H1 (cell line): ENCODE results near the gene ME1. TPM values are rescaled to one million over a fixed set of nuclear protein-coding genes. Genes with fewer than 3 reads are reported as not detected.

Source experiments
- CTCF ChIA-PET: fragments of 300-600 bp; sonication (Branson Sonifier 250); formaldehyde crosslinking; loops from one replicate; lab custom pipeline; 2021; ENCODE audit not compliant: partially characterized antibody; lab: Charles Lee
- POLR2A ChIA-PET: fragments of 300-600 bp; sonication (Branson Sonifier 250); formaldehyde crosslinking; loops from one replicate; lab custom pipeline; 2021; ENCODE audit warnings: inconsistent platforms; ENCODE audit not compliant: partially characterized antibody; lab: Charles Lee
- DNase-seq, 2 experiments: peaks; one replicate each; pipeline versions ENCODE4 v3.0.0 to v3.0.0-alpha.2; 2010 to 2022; ENCODE audit warnings: low spot score in 2 of 2, low read depth in 1 of 2, mixed read lengths in 1 of 2
- FAIRE-seq: peaks from 2 replicates; lab custom pipeline; 2011; peaks lifted over from hg19 to GRCh38; lab: Jason Lieb, UNC
- H2AFZ ChIP-seq: 2 replicates; pipeline ENCODE4 v1.8.1; 2012; ENCODE audit warnings: low read length, inconsistent platforms
- H2AK5ac ChIP-seq: 2 replicates; pipeline ENCODE4 v1.6.1; 2013; ENCODE audit warnings: low read depth, low read length
- H2BK120ac ChIP-seq: replicated peaks from 2 replicates; pipeline ENCODE3; 2013; ENCODE audit warnings: low read depth, low read length, inconsistent platforms
- H2BK12ac ChIP-seq: 2 replicates; pipeline ENCODE4 v1.6.1; 2013; ENCODE audit warnings: low read depth, low read length
- H2BK15ac ChIP-seq: 2 replicates; pipeline ENCODE4 v1.6.1; 2013; ENCODE audit warnings: low read length
- H2BK20ac ChIP-seq: 2 replicates; pipeline ENCODE4 v1.6.1; 2013; ENCODE audit warnings: low read length
- H2BK5ac ChIP-seq: 2 replicates; pipeline ENCODE4 v1.6.1; 2013; ENCODE audit warnings: low read depth, low read length
- H3K14ac ChIP-seq: 2 replicates; pipeline ENCODE4 v1.6.1; 2013; ENCODE audit warnings: inconsistent platforms; ENCODE audit not compliant: insufficient read length
- H3K18ac ChIP-seq: 2 replicates; pipeline ENCODE4 v1.6.1; 2013; ENCODE audit warnings: low read length; ENCODE audit errors: extremely low read depth
- H3K23ac ChIP-seq: 2 replicates; pipeline ENCODE4 v1.6.1; 2013; ENCODE audit warnings: inconsistent platforms; ENCODE audit not compliant: insufficient read length
- H3K23me2 ChIP-seq: 2 replicates; pipeline ENCODE4 v1.6.1; 2013; ENCODE audit warnings: low read depth, low read length
- H3K27ac ChIP-seq: 2 replicates; pipeline ENCODE4 v1.6.1; 2011; ENCODE audit warnings: low read depth, low read length, inconsistent platforms
- H3K27me3 ChIP-seq, 4 experiments: replicated peaks in 1 of 4; 1 replicate in 1 of 4; 2 replicates in 3 of 4; pipeline versions ENCODE4 v1.6.1 to v1.8.1; 2011 to 2013; ENCODE audit warnings: low read length in 3 of 4, mild to moderate bottlenecking in 3 of 4, inconsistent platforms in 2 of 4, mixed read lengths in 2 of 4, moderate library complexity in 1 of 4; ENCODE audit not compliant: control insufficient read depth in 3 of 4, insufficient read depth in 3 of 4; ENCODE audit errors: extremely low read depth in 1 of 4
- H3K36me3 ChIP-seq, 4 experiments: 2 replicates each; pipeline versions ENCODE4 v1.6.1 to v1.8.1; 2011 to 2013; ENCODE audit warnings: mild to moderate bottlenecking in 4 of 4, low read length in 3 of 4, moderate library complexity in 2 of 4, control low read depth in 1 of 4, inconsistent platforms in 1 of 4; ENCODE audit not compliant: insufficient read depth in 4 of 4, control insufficient read depth in 2 of 4
- H3K4ac ChIP-seq: replicated peaks from 2 replicates; pipeline ENCODE3; 2013; ENCODE audit warnings: low read length, low read depth, mixed read lengths, inconsistent platforms; ENCODE audit not compliant: insufficient read length
- H3K4me1 ChIP-seq, 4 experiments: replicated peaks in 1 of 4; 1 replicate in 1 of 4; 2 replicates in 3 of 4; pipeline versions ENCODE4 v1.6.1 to v1.8.1; 2011 to 2013; ENCODE audit warnings: low read length in 3 of 4, inconsistent platforms in 2 of 4, mixed read lengths in 1 of 4; ENCODE audit not compliant: insufficient read depth in 4 of 4, control insufficient read depth in 3 of 4
- H3K4me2 ChIP-seq, 2 experiments: 2 replicates each; pipeline versions ENCODE4 v1.6.1 to v1.8.1; 2011 to 2013; ENCODE audit warnings: low read depth in 2 of 2, low read length in 2 of 2, control low read depth in 1 of 2, inconsistent platforms in 1 of 2, mild to moderate bottlenecking in 1 of 2; ENCODE audit not compliant: insufficient read depth in 1 of 2
- H3K4me3 ChIP-seq, 4 experiments: fragments of 200-600, 300-600 bp in 1 of 4; sonication (generic), shearing (Covaris generic), sonication (Bioruptor Twin) in 1 of 4; 2 replicates each; pipeline versions ENCODE4 v1.5.1 to v1.8.1; 2011 to 2016; ENCODE audit warnings: low read length in 4 of 4, low read depth in 3 of 4, control low read depth in 2 of 4, inconsistent platforms in 2 of 4, mild to moderate bottlenecking in 2 of 4, mixed read lengths in 1 of 4, moderate library complexity in 1 of 4; ENCODE audit not compliant: insufficient read depth in 2 of 4; ENCODE audit errors: extremely low read depth in 1 of 4
- H3K56ac ChIP-seq: replicated peaks from 2 replicates; pipeline ENCODE3; 2013; ENCODE audit warnings: low read depth, mild to moderate bottlenecking, mixed read lengths, low read length, inconsistent platforms; ENCODE audit not compliant: insufficient read length
- H3K79me1 ChIP-seq: 2 replicates; pipeline ENCODE4 v1.6.1; 2013; ENCODE audit warnings: low read depth, low read length, control low read depth
- H3K79me2 ChIP-seq, 2 experiments: 2 replicates each; pipeline versions ENCODE4 v1.6.1 to v1.8.1; 2012 to 2013; ENCODE audit warnings: low read length in 2 of 2, mild to moderate bottlenecking in 2 of 2, inconsistent platforms in 1 of 2; ENCODE audit not compliant: insufficient read depth in 2 of 2, control insufficient read depth in 1 of 2
- H3K9ac ChIP-seq, 4 experiments: replicated peaks in 1 of 4; 1 replicate in 1 of 4; 2 replicates in 3 of 4; pipeline versions ENCODE4 v1.6.1 to v1.8.1; 2011 to 2013; ENCODE audit warnings: low read depth in 3 of 4, low read length in 3 of 4, control low read depth in 2 of 4, mild to moderate bottlenecking in 2 of 4, moderate library complexity in 2 of 4, inconsistent platforms in 1 of 4; ENCODE audit errors: extremely low read depth in 1 of 4
- H3K9me3 ChIP-seq, 2 experiments: 2 replicates each; pipeline versions ENCODE4 v1.6.1 to v1.8.1; 2012 to 2013; ENCODE audit warnings: mild to moderate bottlenecking in 2 of 2, moderate library complexity in 2 of 2, control low read depth in 1 of 2, inconsistent platforms in 1 of 2, low read depth in 1 of 2, low read length in 1 of 2, mixed read lengths in 1 of 2; ENCODE audit not compliant: insufficient read depth in 2 of 2
- H4K20me1 ChIP-seq, 2 experiments: replicated peaks in 1 of 2; 2 replicates each; pipeline versions ENCODE3 to v1.8.1; 2011 to 2013; ENCODE audit warnings: inconsistent platforms in 2 of 2, low read length in 2 of 2, mild to moderate bottlenecking in 1 of 2; ENCODE audit not compliant: insufficient read depth in 2 of 2, control insufficient read depth in 1 of 2
- H4K5ac ChIP-seq: 2 replicates; pipeline ENCODE4 v1.6.1; 2013; ENCODE audit warnings: low read length, low read depth, mixed read lengths, inconsistent platforms; ENCODE audit not compliant: insufficient read length
- H4K8ac ChIP-seq: 2 replicates; pipeline ENCODE4 v1.8.0; 2013; ENCODE audit warnings: mild to moderate bottlenecking, moderate library complexity, low read length, inconsistent platforms; ENCODE audit not compliant: insufficient read depth; ENCODE audit errors: extremely low read depth
- H4K91ac ChIP-seq: replicated peaks from 2 replicates; pipeline ENCODE3; 2013; ENCODE audit warnings: low read length, mixed read lengths, inconsistent platforms; ENCODE audit not compliant: insufficient read length
- BCL11A ChIP-seq, 2 experiments: IDR thresholded peaks; one replicate each; pipeline ENCODE4 v1.6.1; 2011; ENCODE audit warnings: low read depth in 2 of 2, low read length in 2 of 2, mild to moderate bottlenecking in 2 of 2
- SIN3A ChIP-seq, 2 experiments: IDR thresholded peaks in 1 of 2; conservative IDR thresholded peaks in 1 of 2; 2 replicates each; pipeline ENCODE4 v1.6.1; 2011 to 2012; ENCODE audit warnings: low read length in 2 of 2, improper control_type of control experiment in 1 of 2, low read depth in 1 of 2, mild to moderate bottlenecking in 1 of 2
- SP2 ChIP-seq: IDR thresholded peaks from 2 replicates; pipeline ENCODE4 v1.6.1; 2012; ENCODE audit warnings: mild to moderate bottlenecking, low read length, inconsistent platforms
- WGBS, 2 experiments: shearing (Covaris generic) in 1 of 2; methylation state at CpG; one replicate each; pipeline versions ENCODE4 v1.1.6 to v1.1.7; 2013 to 2015; ENCODE audit warnings: low lambda C conversion rate in 2 of 2, mixed read lengths in 2 of 2, inconsistent platforms in 1 of 2, low coverage in 1 of 2, missing lambda C conversion rate in 1 of 2; ENCODE audit not compliant: insufficient replicate concordance in 2 of 2, insufficient coverage in 1 of 2, insufficient read length in 1 of 2; ENCODE audit errors: extremely low coverage in 1 of 2, missing lambda C conversion rate in 1 of 2; 5-methylcytosine and 5-hydroxymethylcytosine counted together
- polyA plus RNA-seq, 7 experiments: library from polyadenylated mRNA; depleted of rRNA in 3 of 7; stranded (reverse) in 5 of 7; unstranded in 2 of 7; fragments of >200 nt in 5 of 7; fragments of 200-250 nt in 2 of 7; gene quantifications; 1 replicate in 5 of 7; 2 replicates in 1 of 7; 4 replicates in 1 of 7; pipeline versions ENCODE4 v1.2.1 to v1.2.3, GENCODE V29; 2011 to 2013; ENCODE audit warnings: missing spikeins in 2 of 7, mixed read lengths in 2 of 7
- total RNA-seq: library from RNA; stranded (reverse); fragmentation: NEBNext Ultra II Directional; extraction: Animal tissue kit (Norgen Biotek cat#: 25700); gene quantifications from 2 replicates; pipeline ENCODE4 v1.2.1, GENCODE V29; 2021

The ME1 gene
- total and polyA plus RNA-seq, 2 of the 8 experiments (the other 6 are each of a cell fraction or from before 2014, with no cell fraction given), result 1.3 to 3.9 TPM

GRCh38 chr6:83466328-83466727, 35.5 kb upstream of the ME1 start:
- Histone ChIP-seq H4K8ac (no peak overlapping the region), H3K36me3 (no peaks in the 10 kb centered on the region), H3K4me2 (no peak overlapping the region), H3K18ac (no peak overlapping the region), H2BK5ac (no peak overlapping the region), H2BK15ac (no peak overlapping the region), H4K20me1 (no peaks in the 10 kb centered on the region), H2AK5ac (no peak overlapping the region), H3K9ac (no peak overlapping the region), H3K79me1 (no peaks in the 10 kb centered on the region; the same call in 1 of the 2 replicates), H3K4ac (no peak overlapping the region), H2AFZ (no peak overlapping the region), H3K9me3 (0 out of 4 replicates have a peak, but pooled peaks cover 0 to 2% of the 10 kb centered on the region in 2 experiments), H2BK120ac (no peak overlapping the region), H2BK12ac (no peak overlapping the region), H4K5ac (no peak overlapping the region), H2BK20ac (no peak overlapping the region), H3K4me3 (no peak overlapping the region), H3K4me1 (no peaks in the 10 kb centered on the region; a peak in 1 of 7 replicates), H4K91ac (no peak overlapping the region), H3K79me2 (no peaks in the 10 kb centered on the region), H3K23ac (no peak overlapping the region), H3K27ac (no peak overlapping the region), H3K23me2 (no peaks in the 10 kb centered on the region), H3K27me3 (peaks cover 0 to 4% (median under 1%) of the 10 kb centered on the region in 4 experiments; a peak in 5 of 7 replicates), H3K56ac (no peak overlapping the region), H3K14ac (no peak overlapping the region)
- no peak for FAIRE-seq
- POLR2A ChIA-PET, result no interaction called here
- no peak for TF ChIP-seq SIN3A (conservative IDR thresholded peaks at IDR 0.05 in 1 of 2, IDR thresholded peaks at IDR 0.05 in 1 of 2; ENCODE audit: low read depth in 1 of 2, low read length in 2 of 2)
- no peak for TF ChIP-seq SP2
- no peak for TF ChIP-seq BCL11A (IDR thresholded peaks at IDR 0.05; ENCODE audit: low read depth in 2 of 2, low read length in 2 of 2)
- no peak for DNase-seq
- WGBS, 2 experiments, result 97% methylated on average over 6 of the region's 6 CpGs; no CpG with 5 or more reads in 1 of the 2 experiments
- CTCF ChIA-PET, result no interaction called here
